Measurements from ENCODE around the gene CEBPG. TPM values are rescaled to one million over a fixed set of nuclear protein-coding genes. Genes with fewer than 3 reads are reported as not detected.

Gene CEBPG
- polyA plus RNA-seq, 1 donor from 2014 or later = 67.5 TPM

- TF ChIP-seq TAF1 (IDR thresholded peaks at IDR 0.05; ENCODE audit: low read depth) (no peak), POLR2AphosphoS5 (IDR thresholded peaks at IDR 0.05) (no peak), EP300 (conservative IDR thresholded peaks at IDR 0.05; ENCODE audit: poor library complexity, severe bottlenecking) (no peak), SMC3 (conservative IDR thresholded peaks at IDR 0.05; ENCODE audit: poor library complexity) (no peak), EZH2 (IDR thresholded peaks at IDR 0.05; ENCODE audit: borderline replicate concordance, insufficient read depth, low read length, poor library complexity, severe bottlenecking) (no peak), MXI1 (conservative IDR thresholded peaks at IDR 0.05; ENCODE audit: poor library complexity, severe bottlenecking) (no peak), REST (IDR thresholded peaks at IDR 0.05; ENCODE audit: borderline replicate concordance) (no peak), CTCF (IDR thresholded peaks at IDR 0.05; ENCODE audit: poor library complexity, severe bottlenecking) (no peak), RAD21 (conservative IDR thresholded peaks at IDR 0.05) (no peak)
- H3K27me3 ChIP-seq (ENCODE audit: insufficient read depth, low read depth, low read length) = no peaks in the 10 kb centered on the region
- no peaks in the 10 kb centered on the region for H3F3A ChIP-seq (ENCODE audit: insufficient read depth, low read length, poor library complexity, severe bottlenecking)
- H3K9me3 ChIP-seq (ENCODE audit: low read length) = no peaks in the 10 kb centered on the region
- H4K20me1 ChIP-seq (ENCODE audit: insufficient read depth) = no peaks in the 10 kb centered on the region
- no peaks in the 10 kb centered on the region for H3K36me3 ChIP-seq (ENCODE audit: insufficient read depth, low read length)
- H3K4me2 ChIP-seq (ENCODE audit: low read length) = no peak overlapping the region
- H2AFZ ChIP-seq (ENCODE audit: low read depth, low read length) = no peak overlapping the region
- H3K79me2 ChIP-seq (replicated peaks; ENCODE audit: insufficient read depth, low read length) = no peaks in the 10 kb centered on the region
- no peak overlapping the region for H3K4me3 ChIP-seq (ENCODE audit: low read length)
- H3K27ac ChIP-seq (ENCODE audit: low read length) = no peak overlapping the region
- no peaks in the 10 kb centered on the region for H3K9me2 ChIP-seq (ENCODE audit: insufficient read depth, low read length)
- H3K9ac ChIP-seq (ENCODE audit: low read length) = no peak overlapping the region
Observed at GRCh38 chr19:33427801-33428626, 54.5 kb downstream of the CEBPG start.

- H3K27me3 ChIP-seq (ENCODE audit: insufficient read depth, low read depth, low read length) = no peaks in the 10 kb centered on the region
- TF ChIP-seq EZH2 (IDR thresholded peaks at IDR 0.05; ENCODE audit: borderline replicate concordance, insufficient read depth, low read length, poor library complexity, severe bottlenecking) = no peak
- TF ChIP-seq SMC3 (conservative IDR thresholded peaks at IDR 0.05; ENCODE audit: poor library complexity) = no peak
- TF ChIP-seq MXI1 (conservative IDR thresholded peaks at IDR 0.05; ENCODE audit: poor library complexity, severe bottlenecking) = no peak
- TF ChIP-seq EP300 (conservative IDR thresholded peaks at IDR 0.05; ENCODE audit: poor library complexity, severe bottlenecking) = no peak
- no peak for TF ChIP-seq POLR2AphosphoS5 (IDR thresholded peaks at IDR 0.05)
- no peak for TF ChIP-seq TAF1 (IDR thresholded peaks at IDR 0.05; ENCODE audit: low read depth)
- no peak for TF ChIP-seq CTCF (IDR thresholded peaks at IDR 0.05; ENCODE audit: poor library complexity, severe bottlenecking)
- TF ChIP-seq RAD21 (conservative IDR thresholded peaks at IDR 0.05) = no peak
- no peak for TF ChIP-seq REST (IDR thresholded peaks at IDR 0.05; ENCODE audit: borderline replicate concordance)
Observed at GRCh38 chr19:33428627-33429125, 55.2 kb downstream of the CEBPG start.

More at GRCh38 chr19:33428627-33429125, 55.2 kb downstream of the CEBPG start:
- Histone ChIP-seq H3K27ac (ENCODE audit: low read length) (no peak overlapping the region), H4K20me1 (ENCODE audit: insufficient read depth) (no peaks in the 10 kb centered on the region), H3K9me2 (ENCODE audit: insufficient read depth, low read length) (no peaks in the 10 kb centered on the region), H3K4me2 (ENCODE audit: low read length) (no peak overlapping the region), H3F3A (ENCODE audit: insufficient read depth, low read length, poor library complexity, severe bottlenecking) (no peaks in the 10 kb centered on the region), H2AFZ (ENCODE audit: low read depth, low read length) (no peak overlapping the region), H3K36me3 (ENCODE audit: insufficient read depth, low read length) (no peaks in the 10 kb centered on the region), H3K9me3 (ENCODE audit: low read length) (no peaks in the 10 kb centered on the region), H3K79me2 (replicated peaks; ENCODE audit: insufficient read depth, low read length) (no peaks in the 10 kb centered on the region), H3K9ac (ENCODE audit: low read length) (no peak overlapping the region), H3K4me3 (ENCODE audit: low read length) (no peak overlapping the region)
